Measurements from ENCODE around the gene NPAT.
"Not testable (repeated sequence)": the region's sequence is repeated elsewhere in the genome, so short reads cannot be mapped to it uniquely, and the experiment has no call there.

NPAT gene

DNA sequence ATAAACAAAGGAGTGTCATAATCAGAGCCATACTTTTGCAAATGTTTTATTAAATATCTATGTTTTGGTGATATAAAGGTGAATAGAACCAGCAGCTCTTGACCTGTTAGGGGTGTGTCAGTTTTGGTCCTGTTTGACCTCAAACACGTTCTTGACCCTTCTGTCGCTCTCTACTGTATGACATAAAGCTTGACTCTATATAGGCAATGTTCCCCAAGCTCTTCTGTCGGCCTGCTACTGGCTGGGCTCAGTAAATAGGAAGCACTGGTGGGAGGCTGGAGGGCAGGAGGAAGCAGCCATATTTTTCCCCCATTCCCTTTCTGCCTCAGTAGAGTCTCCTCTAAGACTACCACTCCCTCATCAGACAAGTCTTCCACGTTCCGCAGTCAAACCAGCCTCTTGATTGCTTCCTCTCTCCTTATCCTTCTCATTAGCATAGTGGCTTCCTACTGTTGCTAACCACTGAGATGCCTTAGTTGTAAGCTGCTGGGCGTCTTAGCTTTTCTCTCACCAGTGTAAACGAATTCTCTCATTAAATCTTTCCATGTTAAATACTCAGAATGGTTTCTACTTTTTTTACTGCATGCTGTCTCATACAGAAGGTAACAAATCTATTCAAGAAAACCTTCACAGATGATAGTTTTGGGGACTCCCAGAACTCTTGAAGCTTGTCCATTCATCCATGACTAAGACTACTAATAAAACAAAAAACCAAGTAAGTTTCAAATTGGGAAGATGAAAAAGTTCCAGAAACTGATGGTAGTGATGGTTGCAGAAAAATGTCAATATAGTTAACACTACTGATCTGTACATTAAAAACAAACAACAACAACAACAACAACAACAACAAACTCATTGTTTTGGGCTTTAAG lies 3.3 kb downstream of the NPAT start:
- no peak for DNase-seq

DNA sequence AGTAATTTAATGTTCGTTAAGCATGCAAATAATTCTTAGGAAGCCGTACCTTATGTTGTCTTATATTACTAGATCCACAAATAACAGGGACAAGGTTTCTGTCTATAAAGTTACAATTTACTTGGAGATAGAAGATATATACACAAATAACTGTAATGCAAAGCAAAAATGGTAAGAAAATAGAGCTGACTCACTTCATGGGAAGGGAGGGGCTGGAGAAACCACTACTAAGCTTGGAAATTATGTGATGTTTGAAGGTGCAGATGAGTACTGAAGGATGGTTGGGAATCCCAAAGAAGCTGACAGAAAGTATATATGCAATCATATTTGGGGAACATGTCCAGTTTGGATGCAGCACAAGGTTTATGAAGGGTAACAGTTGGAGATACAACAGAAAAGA lies 4.0 kb downstream of the NPAT start:
- DNase-seq = no peak

DNA sequence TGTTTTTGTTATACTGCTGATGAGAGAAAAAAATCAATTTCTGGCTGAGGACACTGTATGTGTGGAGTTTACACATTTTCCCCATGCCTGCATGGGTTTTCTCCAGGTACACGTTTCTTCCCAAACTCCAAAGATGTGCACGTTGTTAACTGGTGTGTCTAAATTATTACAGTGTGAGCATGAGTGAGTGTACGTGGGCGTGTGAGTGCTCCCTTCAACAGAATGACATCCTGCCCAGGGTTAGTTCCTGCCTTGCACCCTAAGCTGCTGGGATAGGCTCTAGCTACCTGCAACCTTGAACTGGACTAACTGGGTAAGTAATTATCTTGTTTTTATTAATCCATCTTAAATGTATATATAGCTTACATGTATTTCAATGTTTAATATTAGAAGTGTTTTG lies 5.5 kb downstream of the NPAT start:
- DNase-seq = no peak

DNA sequence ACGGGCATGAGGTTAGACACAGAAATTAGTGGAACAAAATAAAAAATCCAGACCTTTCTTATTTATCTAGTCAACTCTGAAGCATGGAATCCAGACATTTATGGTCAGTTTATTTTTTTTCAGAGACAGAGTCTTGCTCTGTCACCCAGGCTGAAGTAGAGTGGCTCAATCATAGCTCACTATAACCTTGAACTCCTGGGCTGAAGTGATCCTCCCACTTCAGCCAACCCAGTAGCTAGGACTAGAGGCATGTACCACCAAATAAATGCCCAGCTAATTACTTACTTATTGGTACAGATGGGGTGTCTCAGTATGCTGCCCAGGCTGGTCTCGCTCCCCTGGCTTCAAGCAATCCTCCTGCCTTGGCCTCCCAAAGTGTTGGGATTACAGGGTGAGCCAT lies 8.7 kb downstream of the NPAT start:
- DNase-seq = no peak

DNA sequence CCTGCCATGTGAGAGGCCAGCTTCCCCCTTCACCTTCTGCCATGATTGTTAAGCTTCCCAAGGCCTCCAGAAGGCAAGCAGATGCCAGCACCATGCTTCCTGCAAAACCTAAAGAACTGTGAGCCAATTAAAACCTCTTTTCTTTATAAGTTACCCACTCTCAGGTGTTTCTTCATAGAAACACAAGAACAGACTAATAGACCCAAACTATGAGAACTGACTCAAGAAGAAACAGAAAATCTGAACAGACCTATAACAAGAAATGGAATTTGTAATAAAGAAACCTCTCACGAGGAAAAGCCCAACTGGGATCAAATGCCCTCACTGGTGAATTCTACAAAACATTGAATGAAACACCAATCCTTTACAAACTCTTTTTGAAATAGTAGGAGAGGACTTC lies 12.0 kb downstream of the NPAT start:
- DNase-seq = no peak

GRCh38 chr11:108207683-108208060 lies 14.8 kb downstream of the NPAT start:
- DNase-seq = no peak

- no peak for DNase-seq
Observed at GRCh38 chr11:108206969-108207682, 15.3 kb downstream of the NPAT start.

DNA sequence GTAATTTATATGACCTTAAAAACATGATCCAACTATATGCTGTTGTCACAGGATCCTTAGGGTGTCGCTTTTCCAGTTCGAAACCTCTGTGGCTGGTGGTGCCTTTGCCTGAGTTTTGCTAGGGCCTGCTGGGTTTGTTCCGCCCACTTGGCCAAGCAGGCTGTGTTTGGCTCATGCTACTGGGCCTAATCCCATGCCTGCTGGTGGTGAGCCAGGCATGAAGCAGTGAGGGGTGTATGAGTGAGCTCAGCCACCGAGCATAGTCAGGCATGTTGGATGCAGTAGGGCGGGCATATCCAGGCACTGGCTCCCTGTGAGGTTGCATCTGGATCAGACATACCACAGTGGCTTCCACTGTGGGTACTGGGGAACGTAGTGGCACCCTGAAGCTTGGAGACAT lies 16.3 kb downstream of the NPAT start:
- DNase-seq = no peak

DNA sequence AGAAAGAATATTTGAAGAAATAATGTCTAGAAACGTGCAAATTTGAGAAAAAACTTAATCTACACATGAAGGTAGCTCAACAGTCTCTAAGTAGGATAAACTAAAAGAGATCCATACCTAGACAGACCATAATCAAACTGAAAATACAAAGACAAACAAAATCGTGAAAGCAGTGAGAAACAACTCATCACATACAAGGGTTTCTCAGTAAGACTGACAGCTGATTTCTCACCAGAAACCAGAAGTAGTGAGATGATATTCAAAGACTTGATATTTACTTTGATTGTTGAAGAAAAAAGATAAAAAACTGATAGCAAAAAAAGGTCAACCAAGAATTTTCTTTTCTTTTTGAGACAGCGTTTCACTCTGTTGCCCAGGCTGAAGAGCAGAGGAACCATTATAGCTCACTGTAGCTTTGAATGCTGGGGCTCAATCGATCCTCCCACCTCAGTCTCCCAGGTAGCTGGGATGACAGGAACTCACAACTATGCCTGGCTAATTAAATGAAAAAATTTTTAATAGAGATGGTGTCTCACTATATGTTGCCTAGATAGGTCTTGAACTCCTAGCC lies 17.4 kb downstream of the NPAT start:
- DNase-seq = no peak

DNA sequence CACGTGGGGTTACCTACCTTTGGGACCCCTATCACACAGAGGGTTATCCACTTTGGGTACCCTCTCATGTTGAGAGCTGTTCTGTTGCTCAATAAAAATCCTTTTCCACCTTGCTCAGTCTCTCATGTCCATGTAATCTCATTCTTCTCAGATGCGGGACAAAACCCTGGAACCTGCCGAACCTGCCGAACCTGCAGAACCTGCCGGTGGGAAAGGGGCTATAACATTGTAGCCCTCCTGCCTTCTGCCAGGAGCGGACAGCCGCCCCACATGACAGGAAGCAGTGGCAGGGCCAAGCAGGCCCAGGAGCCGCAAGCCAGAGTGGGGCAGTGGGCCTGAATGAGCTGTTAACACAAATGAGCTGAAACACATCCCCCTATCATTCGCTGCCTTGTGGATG lies 18.1 kb downstream of the NPAT start:
- DNase-seq = no peak

DNA sequence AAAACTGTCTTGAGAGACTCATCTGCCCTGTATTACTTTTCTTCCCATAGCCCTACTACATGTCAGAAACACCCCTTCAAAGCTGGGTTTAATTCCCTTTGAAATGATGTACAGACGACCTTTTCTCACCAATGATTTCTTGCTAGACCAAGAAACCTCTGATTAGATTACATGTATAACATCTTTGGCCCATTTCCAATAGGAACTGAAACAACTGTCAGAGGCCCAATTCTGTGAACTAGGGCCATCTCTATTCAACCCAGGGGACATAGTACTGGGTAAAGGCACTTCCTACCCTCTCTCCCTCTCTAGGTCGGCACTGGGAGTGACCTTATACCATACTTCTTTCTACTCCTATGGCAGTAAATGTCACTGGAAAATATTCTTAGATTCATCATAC lies 19.4 kb downstream of the NPAT start:
- no peak for DNase-seq

GRCh38 chr11:108199446-108200321 lies 22.8 kb downstream of the NPAT start:
- DNase-seq = no peak

GRCh38 chr11:108198833-108199232 lies 23.6 kb downstream of the NPAT start:
- DNase-seq = no peak

- no peak for DNase-seq
Observed at GRCh38 chr11:108197351-108197750, 25.1 kb downstream of the NPAT start.

- DNase-seq = no peak
Observed at GRCh38 chr11:108196901-108197300, 25.5 kb downstream of the NPAT start.

- DNase-seq = no peak
Observed at GRCh38 chr11:108193725-108194124, 28.7 kb downstream of the NPAT start.

DNA sequence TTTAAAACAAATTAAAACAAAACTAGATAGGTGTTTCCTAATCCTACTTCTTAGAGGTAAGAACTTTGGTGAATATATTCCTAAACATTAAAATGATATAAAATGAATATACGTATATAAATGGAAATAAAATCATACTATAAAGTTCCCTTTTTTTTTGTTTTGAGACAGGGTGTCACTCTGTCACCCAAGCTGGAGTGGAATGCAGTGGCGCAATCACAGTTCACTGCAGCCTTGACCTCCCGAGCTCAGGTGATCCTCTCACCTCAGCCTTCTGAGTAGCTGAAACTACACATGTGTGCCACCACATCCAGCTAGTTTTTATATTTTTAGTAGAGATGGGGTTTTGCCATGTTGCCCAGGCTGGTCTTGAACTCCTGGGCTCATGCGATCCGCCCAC lies 44.9 kb downstream of the NPAT start:
- no peak for DNase-seq

DNA sequence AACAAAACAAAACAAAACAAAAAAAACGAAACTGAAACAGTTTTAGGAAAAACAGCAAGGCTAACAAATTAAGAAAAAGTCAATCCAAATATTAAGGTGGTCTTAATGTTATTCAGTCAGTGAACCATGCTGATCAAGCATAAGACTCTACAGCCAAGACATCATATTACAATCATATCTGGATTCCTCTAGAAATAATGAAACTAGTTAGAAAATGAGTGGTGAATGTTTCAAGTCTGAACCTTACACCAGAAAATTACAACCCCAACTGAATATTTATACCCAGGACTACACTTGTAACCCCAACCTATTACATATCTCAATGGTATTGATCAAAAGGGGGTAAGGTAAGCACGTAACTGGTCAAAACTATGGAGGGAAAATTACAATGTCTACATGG lies 52.3 kb downstream of the NPAT start:
- no peak for DNase-seq

- no peak for DNase-seq
Observed at GRCh38 chr11:108167624-108168023, 54.8 kb downstream of the NPAT start.

DNA sequence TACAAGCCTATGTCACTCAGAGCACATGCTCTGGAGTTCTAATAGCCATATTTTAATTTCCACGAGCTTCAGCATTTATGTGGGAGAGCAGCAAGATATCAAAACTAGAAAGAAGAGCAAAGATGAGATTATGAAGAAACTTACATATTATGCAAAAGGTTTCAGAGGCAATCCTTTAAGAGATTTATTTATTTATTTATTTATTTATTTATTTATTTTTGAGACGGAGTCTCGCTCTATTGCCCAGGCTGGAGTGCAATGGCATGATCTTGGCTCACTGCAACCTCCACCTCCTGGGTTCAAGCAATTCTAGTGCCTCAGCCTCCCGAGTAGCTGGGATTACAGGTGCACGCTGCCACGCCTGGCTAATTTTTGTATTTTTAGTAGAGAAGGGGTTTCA lies 59.6 kb downstream of the NPAT start:
- DNase-seq = not testable (repeated sequence)

- DNase-seq = no peak
Observed at GRCh38 chr11:108160970-108161566, 61.4 kb downstream of the NPAT start.

DNA sequence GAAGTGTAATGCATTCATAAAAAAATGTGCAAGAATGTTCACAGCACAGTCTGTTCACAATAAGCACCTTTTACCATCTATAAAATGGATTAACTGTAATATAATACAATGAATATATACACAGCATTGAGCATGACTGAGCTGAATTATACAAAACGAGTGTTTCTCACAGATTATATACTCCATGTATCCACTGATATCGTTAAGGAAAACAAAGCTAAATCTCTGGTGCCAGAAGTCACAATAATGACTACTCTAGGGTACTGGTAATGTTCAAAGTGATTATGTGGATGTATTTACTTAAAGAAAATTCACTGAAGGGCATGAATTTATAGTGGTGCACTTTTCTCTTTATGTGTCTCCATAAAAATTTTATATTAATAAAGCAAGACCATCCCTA lies 67.8 kb downstream of the NPAT start:
- no peak for DNase-seq

- DNase-seq = no peak
Observed at GRCh38 chr11:108148556-108148955, 73.9 kb downstream of the NPAT start.
